Heart left ventricle (tissue), 16 donors: Measurements from ENCODE around the gene PLIN1. TPM values are rescaled to one million over a fixed set of nuclear protein-coding genes. Genes with fewer than 3 reads are reported as not detected.

Experiments used
- ATAC-seq, 4 donors: fragments of 200-7000 bp; cut with Tn5 transposase; one replicate each; pipeline ENCODE4 v1.9.1; 2020 to 2022; ENCODE audit warnings: moderate library complexity in 4 of 4, mild to moderate bottlenecking in 3 of 4, moderate number of reproducible peaks in 1 of 4
- DNase-seq, 5 donors: peaks; one replicate each; pipeline ENCODE4 v3.0.0-alpha.2; 2020
- H3K27ac ChIP-seq, 12 donors: fragments of 200-600 bp; sonication (generic) in 4 of 12; one replicate each; pipeline versions ENCODE4 v1.5.0 to v1.8.0; 2016 to 2022; ENCODE audit warnings: mild to moderate bottlenecking in 2 of 12
- H3K27me3 ChIP-seq, 9 donors: fragments of 200-600 bp; sonication (generic) in 2 of 9; one replicate each; pipeline versions ENCODE4 v1.5.1 to v1.8.0; 2016 to 2022; ENCODE audit warnings: mild to moderate bottlenecking in 3 of 9
- H3K36me3 ChIP-seq, 9 donors: fragments of 200-600 bp; sonication (generic) in 2 of 9; one replicate each; pipeline versions ENCODE4 v1.5.0 to v1.8.0; 2018 to 2022; ENCODE audit warnings: mild to moderate bottlenecking in 2 of 9
- H3K4me1 ChIP-seq, 12 donors: fragments of 200-600 bp; sonication (generic) in 4 of 12; one replicate each; pipeline versions ENCODE4 v1.5.0 to v1.8.0; 2016 to 2022; ENCODE audit warnings: mild to moderate bottlenecking in 3 of 12
- H3K4me3 ChIP-seq, 12 donors: fragments of 200-600 bp; sonication (generic) in 4 of 12; one replicate each; pipeline versions ENCODE4 v1.5.0 to v1.8.0; 2017 to 2022; ENCODE audit warnings: mild to moderate bottlenecking in 9 of 12, moderate library complexity in 4 of 12
- H3K9me3 ChIP-seq, 12 donors: fragments of 200-600 bp; sonication (generic) in 4 of 12; one replicate each; pipeline versions ENCODE4 v1.5.0 to v1.8.0; 2016 to 2022; ENCODE audit warnings: mild to moderate bottlenecking in 1 of 12
- CTCF ChIP-seq, 12 donors: fragments of 200-600 bp; sonication (generic) in 4 of 12; IDR thresholded peaks; one replicate each; pipeline versions ENCODE4 v1.5.0 to v1.8.0; 2018 to 2022; ENCODE audit warnings: antibody characterized with exemption in 12 of 12, mild to moderate bottlenecking in 5 of 12
- POLR2A ChIP-seq, 2 donors: fragments of 450-650 bp; IDR thresholded peaks; one replicate each; pipeline ENCODE4 v1.6.1; 2017; ENCODE audit warnings: antibody characterized with exemption in 2 of 2, mild to moderate bottlenecking in 2 of 2, moderate library complexity in 2 of 2
- WGBS, 4 donors: extraction: QIAGEN DNeasy Blood & Tissue Kit in 2 of 4; methylation state at CpG; one replicate each; pipeline versions ENCODE4 v1.1.5 to v1.1.7; 2013 to 2018; 5-methylcytosine and 5-hydroxymethylcytosine counted together
- intact Hi-C, 10 donors: fragments of 100-400 bp; cut with DNase I; formaldehyde crosslinking; loops; one replicate each; pipeline versions ENCODE4 v1.11.1 to v1.14.2; 2022
- polyA plus RNA-seq, 2 donors: library from polyadenylated mRNA; stranded (reverse); fragments of 200-250 nt; gene quantifications; one replicate each; pipeline ENCODE4 v1.2.3, GENCODE V29; 2013
- total RNA-seq, 9 donors: library from RNA; depleted of rRNA in 2 of 9; stranded (reverse); fragments of >200 nt in 2 of 9; fragmentation: NEBNext Ultra II Directional in 3 of 9; extraction: Animal tissue kit (Norgen Biotek cat#: 25700) in 3 of 9; gene quantifications; one replicate each; pipeline versions ENCODE4 v1.1.0 to v1.2.4, GENCODE V29; 2016 to 2023
- donor health status: ischemic (EF 13 %, LVEDD 7.1; RV severe dilation, severe dysfunction).
- donor health status: healthy with polysubstance abuse.
- donor health status: DM: no; HTN: yes; CAD: no.
- donor health status: DM: no; HTN: no; CAD: no.
- donor health status: ischemic (EF 25% LVEDD 6.9; RV normal size, moderate dysfunction).
- donor health status: ischemic (EF 25% LVEDD 5.7; RV mildly dilated, moderate dysfunction).
- donor health status: healthy.
- donor health status: DM: yes; HTN: yes; CAD: no.
- donor health status: ischemic (EF 35%, LVEDD 5.7; RV mildly dilated, moderate dysfunction).
- donor health status: nonischemic (EF 11% LVEDD 7.7; RV severe dilation, severe dysfunction).
- donor health status: DM: yes; HTN: yes; CAD: no.
- donor health status: PGD.
- donor health status: ischemic (EF 29% LVEDD 5.4; RV normal size, mild dysfunction).
- donor health status: nonischemic (EF 23%, LVEDD 6.1; RV moderate dilation, normal function).

Gene PLIN1
- total and polyA plus RNA-seq, 11 donors, result 0.28 to 143 (median 4.0) TPM

GRCh38 chr15:89628301-89628700 lies 50.9 kb downstream of the PLIN1 start:
- H3K27ac ChIP-seq, result no peak overlapping the region
- 77 to 90% (median 88%) methylated on average over 9 to 21 of the region's 21 CpGs for WGBS, 4 donors
- no peak overlapping the region for H3K4me3 ChIP-seq
- intact Hi-C loops, result no loop called here
- ATAC-seq (no peak), DNase-seq (no peak)
- H3K36me3 ChIP-seq, result peaks cover 0 to 71% (median 45%) of the 10 kb centered on the region in 9 donors
- H3K9me3 ChIP-seq, result no peaks in the 10 kb centered on the region
- no peaks in the 10 kb centered on the region for H3K27me3 ChIP-seq
- H3K4me1 ChIP-seq, result no peaks in the 10 kb centered on the region
- TF ChIP-seq POLR2A (IDR thresholded peaks at IDR 0.05) (no peak), CTCF (IDR thresholded peaks at IDR 0.05) (no peak)

DNA sequence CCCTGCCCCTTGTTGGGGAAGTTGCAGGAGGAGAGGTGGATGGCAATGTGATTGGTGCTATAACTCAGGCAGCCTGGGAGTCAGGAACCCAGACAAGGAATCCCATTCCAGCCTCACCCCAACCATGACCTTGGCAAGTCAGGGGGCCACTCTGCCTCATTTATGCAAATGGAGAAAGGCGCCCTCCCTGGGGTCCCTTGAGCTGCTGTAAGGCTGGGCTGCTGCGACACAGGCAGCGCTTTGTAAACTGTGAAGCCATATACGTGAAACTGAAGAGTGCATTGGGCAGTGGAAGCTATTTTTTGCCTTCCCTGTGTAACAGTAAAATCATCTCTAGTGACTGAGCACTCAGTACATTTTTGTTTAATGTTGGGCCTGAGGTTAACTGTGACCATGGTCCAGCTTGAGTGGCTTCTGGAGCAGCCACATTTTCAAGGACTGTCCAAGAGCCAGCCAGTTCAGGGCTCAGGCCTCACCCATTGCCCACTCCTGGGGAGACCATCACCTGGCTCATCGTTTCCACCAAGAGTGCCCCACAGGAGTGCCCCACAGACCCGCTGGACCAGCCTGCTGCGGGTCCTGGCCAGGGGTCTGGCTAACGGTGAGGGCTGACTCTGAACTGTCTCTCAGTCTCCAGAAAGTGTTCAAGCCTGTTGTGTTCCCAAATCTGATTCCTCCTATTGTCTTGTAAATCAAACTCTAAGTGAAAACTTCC lies 51.8 kb downstream of the PLIN1 start:
- Histone ChIP-seq H3K36me3 (peaks cover 0 to 73% (median 36%) of the 10 kb centered on the region in 9 donors), H3K4me3 (no peak overlapping the region), H3K4me1 (no peaks in the 10 kb centered on the region), H3K27ac (no peak overlapping the region), H3K27me3 (no peaks in the 10 kb centered on the region), H3K9me3 (no peaks in the 10 kb centered on the region)
- DNase-seq (no peak), ATAC-seq (no peak)
- intact Hi-C loops, result no loop called here
- TF ChIP-seq CTCF (IDR thresholded peaks at IDR 0.05) (no peak), POLR2A (IDR thresholded peaks at IDR 0.05) (no peak)
- WGBS, 4 donors, result 91 to 98% (median 96%) methylated on average over 8 of the region's 8 CpGs

DNA sequence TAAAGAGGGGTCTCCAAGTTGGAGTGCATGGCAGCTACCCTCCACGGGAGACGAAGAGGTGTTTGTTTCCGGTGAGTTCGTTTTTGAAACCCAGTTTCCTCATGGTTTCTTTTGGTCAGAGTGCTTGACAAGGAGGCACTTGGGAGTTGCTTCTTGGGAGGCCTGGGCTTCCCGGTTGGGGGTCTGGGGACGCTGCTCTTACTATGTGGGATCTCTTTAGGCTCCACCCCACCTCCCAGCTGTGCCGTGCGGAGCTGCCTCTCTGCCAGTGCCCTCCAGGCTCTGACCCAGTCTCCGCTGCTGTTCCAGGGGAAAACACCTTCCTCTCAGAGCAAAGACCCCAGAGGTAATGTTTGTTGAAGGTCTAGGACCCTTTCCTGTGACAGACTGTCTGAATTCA lies 53.5 kb downstream of the PLIN1 start:
- no peak for DNase-seq
- Histone ChIP-seq H3K4me3 (no peak overlapping the region), H3K27ac (no peak overlapping the region), H3K4me1 (no peaks in the 10 kb centered on the region), H3K27me3 (no peaks in the 10 kb centered on the region), H3K36me3 (peaks cover 0 to 59% (median 19%) of the 10 kb centered on the region in 9 donors), H3K9me3 (no peaks in the 10 kb centered on the region)
- WGBS, 4 donors, result 86 to 95% (median 93%) methylated on average over 9 of the region's 9 CpGs
- no peak for ATAC-seq
- TF ChIP-seq POLR2A (IDR thresholded peaks at IDR 0.05), result no peak
- TF ChIP-seq CTCF (IDR thresholded peaks at IDR 0.05), result no peak
- intact Hi-C loops, result no loop called here

GRCh38 chr15:89623165-89623564 lies 56.0 kb downstream of the PLIN1 start:
- no peak overlapping the region for H3K27ac ChIP-seq
- WGBS, 4 donors, result 80 to 87% (median 81%) methylated on average over 1 of the region's 1 CpG
- H3K27me3 ChIP-seq, result no peaks in the 10 kb centered on the region
- H3K4me3 ChIP-seq, result no peak overlapping the region
- no peak for ATAC-seq
- no peaks in the 10 kb centered on the region for H3K9me3 ChIP-seq
- no peak for DNase-seq
- peaks cover 0 to 51% (median under 1%) of the 10 kb centered on the region in 9 donors for H3K36me3 ChIP-seq
- no peak for TF ChIP-seq CTCF (IDR thresholded peaks at IDR 0.05)
- no peak for TF ChIP-seq POLR2A (IDR thresholded peaks at IDR 0.05)
- intact Hi-C loops, result no loop called here
- H3K4me1 ChIP-seq, result no peaks in the 10 kb centered on the region
